Vagina (tissue), 2 donors: Measurements from ENCODE around the gene POMT2.

Experiments
- CTCF ChIP-seq, 3 experiments: fragments of 450-650 bp in 2 of 3; fragments of 200-600 bp in 1 of 3; sonication (generic) in 1 of 3; IDR thresholded peaks; one replicate each; pipeline ENCODE4 v1.5.1; 2017 to 2019; ENCODE audit warnings: antibody characterized with exemption in 3 of 3, mild to moderate bottlenecking in 2 of 3, moderate library complexity in 2 of 3
- POLR2A ChIP-seq, 2 donors: fragments of 450-650 bp; IDR thresholded peaks; one replicate each; pipeline ENCODE4 v1.6.1; 2017; ENCODE audit warnings: antibody characterized with exemption in 2 of 2, mild to moderate bottlenecking in 2 of 2, moderate library complexity in 2 of 2
- POLR2AphosphoS5 ChIP-seq, 2 donors: sonication (generic); formaldehyde crosslinking; IDR thresholded peaks; one replicate each; pipeline ENCODE4 v1.9.0; 2017; ENCODE audit warnings: antibody characterized with exemption in 2 of 2, mild to moderate bottlenecking in 2 of 2, low read depth in 1 of 2; ENCODE audit not compliant: insufficient read depth in 1 of 2

- TF ChIP-seq CTCF (IDR thresholded peaks at IDR 0.05) (no peak), POLR2A (IDR thresholded peaks at IDR 0.05) (no peak), POLR2AphosphoS5 (IDR thresholded peaks at IDR 0.05; ENCODE audit: insufficient read depth in 1 of 2, low read depth in 1 of 2) (no peak)
Measured at GRCh38 chr14:77239412-77239811, 81.3 kb downstream of the POMT2 start.
